Adrenal gland (tissue), 12 donors: ENCODE results near the gene SLC25A22. TPM values are rescaled to one million over a fixed set of nuclear protein-coding genes. Genes with fewer than 3 reads are reported as not detected.
A peak's percentile ranks its signal among the peaks of the same experiment; 100 is the strongest.

Source experiments
- DNase-seq, 7 donors: peaks; one replicate each; pipeline ENCODE4 v3.0.0-alpha.2; 2019 to 2020
- H3K27ac ChIP-seq, 5 donors: fragments of 200-600 bp; sonication (generic) in 4 of 5; 1 replicate in 3 of 5; 2 replicates in 2 of 5; pipeline versions ENCODE4 v1.5.1 to v1.8.0; 2016 to 2020; ENCODE audit warnings: mild to moderate bottlenecking in 1 of 5
- H3K27me3 ChIP-seq: fragments of 200-600 bp; 2 replicates; pipeline ENCODE4 v1.8.0; 2021
- H3K36me3 ChIP-seq, 2 donors: fragments of 200-600 bp; replicated peaks in 1 of 2; 1 replicate in 1 of 2; 2 replicates in 1 of 2; pipeline versions ENCODE4 v1.5.1 to v1.8.0; 2018 to 2022
- H3K4me1 ChIP-seq, 2 donors: fragments of 200-600 bp; replicated peaks in 1 of 2; 1 replicate in 1 of 2; 2 replicates in 1 of 2; pipeline versions ENCODE4 v1.5.1 to v1.8.0; 2018 to 2021
- H3K4me3 ChIP-seq, 4 donors: fragments of 200-600 bp; sonication (generic) in 3 of 4; one replicate each; pipeline ENCODE4 v1.5.1; 2016 to 2018
- H3K9me3 ChIP-seq, 3 donors: fragments of 200-600 bp; sonication (generic) in 1 of 3; replicated peaks in 1 of 3; 1 replicate in 2 of 3; 2 replicates in 1 of 3; pipeline versions ENCODE4 v1.5.1 to v1.8.0; 2016 to 2021
- POLR2A ChIP-seq, 2 donors: fragments of 450-650 bp; IDR thresholded peaks; one replicate each; pipeline ENCODE4 v1.6.1; 2017; ENCODE audit warnings: antibody characterized with exemption in 2 of 2, mild to moderate bottlenecking in 2 of 2, moderate library complexity in 1 of 2
- WGBS, 4 donors: extraction: QIAGEN DNeasy Blood & Tissue Kit in 2 of 4; methylation state at CpG; one replicate each; pipeline versions ENCODE4 v1.1.5 to v1.1.7; 2013 to 2017; 5-methylcytosine and 5-hydroxymethylcytosine counted together
- intact Hi-C, 2 donors: fragments of 100-400 bp; cut with DNase I; formaldehyde crosslinking; loops; one replicate each; pipeline versions ENCODE4 v1.14.1 to v1.15.0; 2022 to 2023
- polyA plus RNA-seq, 3 donors: library from polyadenylated mRNA; stranded (reverse); fragments of 200-250 nt in 2 of 3; fragments of 350-450 nt in 1 of 3; fragmentation: Illumina TruSeq in 1 of 3; extraction: RNeasy Lipid Tissue Mini Kit (QIAGEN cat#74804) in 1 of 3; gene quantifications; one replicate each; pipeline ENCODE4 v1.2.3, GENCODE V29; 2013 to 2014
- total RNA-seq, 9 donors: library from RNA; depleted of rRNA in 4 of 9; stranded (reverse); fragments of >200 nt in 4 of 9; fragments of 120-200 nt in 1 of 9; fragmentation: NEBNext Ultra II Directional in 1 of 9; extraction: Animal tissue kit (Norgen Biotek cat#: 25700) in 1 of 9; gene quantifications; one replicate each; pipeline versions ENCODE4 v1.1.0 to v1.2.4, GENCODE V29; 2013 to 2023
- TF ChIP-seq, protein P1 (sequence below), 6 experiments: fragments of 450-650 bp in 4 of 6; fragments of 200-600 bp in 2 of 6; sonication (generic) in 1 of 6; IDR thresholded peaks; 1 replicate in 5 of 6; 2 replicates in 1 of 6; pipeline versions ENCODE4 v1.5.1 to v1.8.0; 2016 to 2021; ENCODE audit warnings: antibody characterized with exemption in 6 of 6, mild to moderate bottlenecking in 2 of 6, moderate library complexity in 1 of 6
- donor health status: healthy with polysubstance abuse.
- donor health status: Bipolar disorder and iron deficiency.
- donor health status: DM: yes; HTN: yes; CAD: no.
- donor health status: DM: no; HTN: no; CAD: no.
- donor health status: DM: no; HTN: no; CAD: no.
- donor health status: DM: yes; HTN: yes; CAD: no.

SLC25A22 gene
- total and polyA plus RNA-seq, 12 donors = 7.7 to 41.3 (median 15.3) TPM

DNA sequence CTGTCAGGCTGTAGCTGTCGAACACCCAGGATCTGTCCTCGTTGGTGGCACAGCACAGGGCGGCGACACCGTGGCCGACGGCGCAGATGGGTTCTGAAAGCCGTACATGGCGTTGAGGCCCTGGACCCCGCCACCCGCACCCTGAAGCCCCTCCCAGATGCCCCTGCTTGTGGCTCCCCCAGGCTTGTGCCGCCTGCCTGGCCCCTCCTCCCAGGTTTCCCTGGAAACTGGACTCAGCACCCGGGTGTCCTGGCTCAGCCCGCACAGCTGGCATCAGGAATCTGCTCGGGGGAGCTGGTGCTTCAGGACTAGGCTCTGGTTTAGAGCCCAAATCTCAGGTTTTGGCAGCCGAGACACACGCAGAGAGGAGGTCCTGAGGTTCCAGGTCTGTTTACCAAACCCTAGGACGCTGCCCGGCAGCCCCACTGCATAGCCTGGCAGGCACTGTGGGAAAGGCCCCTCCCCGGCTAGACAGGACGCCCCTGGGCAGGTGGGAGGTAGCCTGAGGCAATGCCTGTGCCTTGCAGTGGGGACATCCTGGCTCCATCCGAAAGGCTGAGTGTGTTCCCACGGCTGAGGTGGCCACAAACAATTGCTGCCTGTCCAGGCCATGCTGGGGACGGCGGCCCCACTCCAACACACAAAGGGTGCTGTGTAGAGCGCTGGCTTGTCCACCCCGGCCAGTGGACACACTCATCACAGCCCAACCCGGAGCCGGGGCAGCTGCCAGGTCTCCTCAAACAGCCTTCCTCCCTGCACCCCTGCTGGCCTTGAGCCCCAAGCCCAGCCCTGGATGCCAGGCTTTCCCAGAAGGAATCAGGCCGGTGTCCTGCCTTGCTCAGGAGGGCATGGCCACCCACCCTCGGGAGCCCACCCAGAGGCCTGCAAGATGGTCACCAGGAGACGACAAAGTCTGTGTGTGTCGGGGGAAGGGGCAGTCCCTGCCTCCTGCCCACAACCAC lies 25.4 kb downstream of the SLC25A22 start:
- intact Hi-C loops = no loop called here
- Histone ChIP-seq H3K4me1 (peaks cover 31 to 34% of the 10 kb centered on the region in 2 donors), H3K27ac (peak overlapping the region in 3 of 5 donors; percentile 40 to 69 (median 58)), H3K36me3 (peaks cover 0 to 39% of the 10 kb centered on the region in 2 donors), H3K9me3 (no peaks in the 10 kb centered on the region), H3K27me3 (no peaks in the 10 kb centered on the region), H3K4me3 (no peak overlapping the region)
- no peak for TF ChIP-seq POLR2A (IDR thresholded peaks at IDR 0.05)
- TF ChIP-seq, protein P1, sequence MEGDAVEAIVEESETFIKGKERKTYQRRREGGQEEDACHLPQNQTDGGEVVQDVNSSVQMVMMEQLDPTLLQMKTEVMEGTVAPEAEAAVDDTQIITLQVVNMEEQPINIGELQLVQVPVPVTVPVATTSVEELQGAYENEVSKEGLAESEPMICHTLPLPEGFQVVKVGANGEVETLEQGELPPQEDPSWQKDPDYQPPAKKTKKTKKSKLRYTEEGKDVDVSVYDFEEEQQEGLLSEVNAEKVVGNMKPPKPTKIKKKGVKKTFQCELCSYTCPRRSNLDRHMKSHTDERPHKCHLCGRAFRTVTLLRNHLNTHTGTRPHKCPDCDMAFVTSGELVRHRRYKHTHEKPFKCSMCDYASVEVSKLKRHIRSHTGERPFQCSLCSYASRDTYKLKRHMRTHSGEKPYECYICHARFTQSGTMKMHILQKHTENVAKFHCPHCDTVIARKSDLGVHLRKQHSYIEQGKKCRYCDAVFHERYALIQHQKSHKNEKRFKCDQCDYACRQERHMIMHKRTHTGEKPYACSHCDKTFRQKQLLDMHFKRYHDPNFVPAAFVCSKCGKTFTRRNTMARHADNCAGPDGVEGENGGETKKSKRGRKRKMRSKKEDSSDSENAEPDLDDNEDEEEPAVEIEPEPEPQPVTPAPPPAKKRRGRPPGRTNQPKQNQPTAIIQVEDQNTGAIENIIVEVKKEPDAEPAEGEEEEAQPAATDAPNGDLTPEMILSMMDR (IDR thresholded peaks at IDR 0.05) = no peak
- DNase-seq = peak; percentile 62 to 92 (median 84)
- 53 to 74% (median 55%) methylated on average over 16 to 34 of the region's 34 CpGs for WGBS, 4 donors

DNA sequence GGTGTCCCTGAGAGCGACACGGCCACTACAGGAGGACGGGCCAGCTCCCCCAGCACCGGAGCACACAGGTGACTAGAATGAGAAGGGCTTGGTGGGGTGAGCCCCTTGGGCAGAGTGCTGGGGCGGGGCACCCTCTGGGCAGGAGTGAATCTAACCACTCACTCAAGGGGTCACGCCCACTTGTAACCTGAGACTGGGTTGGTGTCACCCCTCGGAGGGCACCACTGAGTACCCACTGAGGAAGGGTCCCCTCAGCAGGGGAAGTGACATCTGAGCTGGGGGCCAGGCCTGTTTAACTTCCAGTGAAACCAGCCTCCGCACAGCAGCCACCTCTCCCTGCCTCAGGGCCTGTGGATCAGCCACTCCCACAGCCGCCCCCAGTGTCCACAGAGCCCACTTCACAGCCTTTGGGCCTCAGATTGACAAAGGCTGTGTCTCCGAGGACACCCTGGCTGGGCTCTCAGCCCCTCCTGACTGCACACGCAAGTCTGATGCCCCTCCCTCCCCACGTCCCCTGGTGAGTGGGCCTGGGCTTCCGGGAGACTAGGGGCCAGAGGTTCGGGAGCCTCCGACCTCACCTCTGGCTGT lies 26.4 kb downstream of the SLC25A22 start:
- Histone ChIP-seq H3K9me3 (no peaks in the 10 kb centered on the region), H3K27ac (peak overlapping the region in 2 of 5 donors; percentile 58 to 69), H3K4me3 (no peak overlapping the region), H3K27me3 (no peaks in the 10 kb centered on the region), H3K36me3 (peaks cover 0 to 48% of the 10 kb centered on the region in 2 donors), H3K4me1 (peaks cover 30 to 33% of the 10 kb centered on the region in 2 donors)
- 77 to 93% (median 83%) methylated on average over 3 to 15 of the region's 15 CpGs for WGBS, 4 donors
- intact Hi-C loops = no loop called here
- DNase-seq = peak in 1 of 7 donors; percentile 19
- TF ChIP-seq, protein P1 (IDR thresholded peaks at IDR 0.05) = no peak
- TF ChIP-seq POLR2A (IDR thresholded peaks at IDR 0.05) = no peak

DNA sequence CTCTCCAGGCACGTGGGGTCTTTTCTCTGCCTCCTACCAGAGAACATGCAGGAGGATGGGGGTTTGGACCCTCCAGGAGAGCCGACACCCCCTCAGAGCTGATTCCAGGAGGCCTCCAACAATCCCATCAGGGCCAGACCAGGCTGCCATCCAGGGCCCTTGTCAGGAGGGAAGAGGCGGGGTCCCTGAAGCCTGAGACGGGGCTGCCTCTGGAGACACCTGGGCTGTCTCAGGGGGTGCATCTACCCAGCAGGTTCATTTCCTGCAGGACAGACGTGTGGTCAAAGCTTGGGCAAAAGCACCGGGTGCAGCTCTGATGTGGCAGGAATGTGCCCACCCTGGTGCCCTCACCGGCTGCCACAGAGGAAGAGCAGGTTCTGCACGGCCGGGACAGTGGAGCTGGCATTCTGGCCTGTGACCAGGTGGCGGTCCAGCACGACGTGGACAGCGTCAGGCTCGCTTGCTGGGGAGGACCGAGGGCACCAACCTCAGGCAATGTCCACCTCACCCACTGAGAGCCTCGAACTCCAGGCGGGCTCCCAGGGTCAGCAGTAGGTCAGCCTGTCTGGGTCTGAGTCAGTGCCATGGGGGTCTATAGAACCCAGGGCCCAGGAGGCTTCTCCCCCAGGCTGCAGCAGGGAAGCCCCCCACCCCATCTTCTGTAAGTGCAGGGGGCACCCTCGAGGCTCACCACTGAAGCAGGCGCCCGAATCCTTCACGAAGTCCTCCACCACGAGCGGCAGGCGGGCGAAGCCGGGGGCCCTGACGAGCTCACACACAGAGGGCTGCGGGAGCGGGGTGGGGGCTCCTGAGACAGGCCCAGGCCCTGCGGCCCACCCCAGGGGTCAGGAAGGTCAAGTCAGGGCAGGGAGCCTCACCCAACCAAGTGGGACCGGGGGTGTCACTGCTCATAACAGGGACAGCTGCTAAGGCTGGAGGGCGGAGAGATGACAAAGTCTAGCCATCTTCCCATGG lies 27.2 kb downstream of the SLC25A22 start:
- no peaks in the 10 kb centered on the region for H3K27me3 ChIP-seq
- no peak for TF ChIP-seq POLR2A (IDR thresholded peaks at IDR 0.05)
- TF ChIP-seq, protein P1 (IDR thresholded peaks at IDR 0.05) = no peak
- peak in 2 of 7 donors; percentile 16 to 18 for DNase-seq

More for the DNA sequence above, 27.2 kb downstream of the SLC25A22 start:
- H3K9me3 ChIP-seq = no peaks in the 10 kb centered on the region
- H3K36me3 ChIP-seq = peaks cover 0 to 56% of the 10 kb centered on the region in 2 donors
- no peak overlapping the region for H3K4me3 ChIP-seq
- H3K27ac ChIP-seq = peak overlapping the region in 2 of 5 donors; percentile 62 to 71
- intact Hi-C loops = no loop called here
- H3K4me1 ChIP-seq = peaks cover 23 to 25% of the 10 kb centered on the region in 2 donors
- WGBS, 4 donors = 83 to 88% (median 86%) methylated on average over 5 to 32 of the region's 32 CpGs
